GM18517 (cell line): Measurements from ENCODE around the gene GPC3.

Experiments
- ATAC-seq: cut with Tn5 transposase; IDR thresholded peaks from one replicate; pipeline ENCODE4 v1.9.1; 2021; ENCODE audit warnings: mild to moderate bottlenecking, moderate library complexity; ENCODE audit not compliant: unreplicated experiment

Gene GPC3

GRCh38 chrX:133579631-133580030, 405.8 kb downstream of the GPC3 start:
- ATAC-seq = no peak

DNA sequence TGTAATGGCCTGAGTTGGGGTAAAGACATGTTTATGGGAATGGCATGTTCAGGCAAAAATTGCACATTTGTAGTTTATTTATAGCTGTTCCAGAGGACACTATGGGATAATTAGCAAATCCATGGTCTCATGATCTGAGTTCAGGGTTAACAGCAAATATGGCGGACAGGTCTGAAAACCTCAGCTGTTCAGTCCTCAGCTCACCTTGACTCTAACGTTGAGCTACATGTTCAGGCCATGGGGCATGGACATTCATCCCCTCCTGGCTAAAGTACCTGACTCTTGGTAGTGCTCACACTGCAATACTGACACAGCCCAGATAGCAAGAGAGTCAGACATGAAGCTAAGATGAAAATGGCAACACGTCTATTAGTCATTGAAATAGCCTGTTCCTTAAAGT, 408.5 kb downstream of the GPC3 start:
- ATAC-seq = no peak

GRCh38 chrX:133575501-133576136, 409.8 kb downstream of the GPC3 start:
- ATAC-seq = no peak

DNA sequence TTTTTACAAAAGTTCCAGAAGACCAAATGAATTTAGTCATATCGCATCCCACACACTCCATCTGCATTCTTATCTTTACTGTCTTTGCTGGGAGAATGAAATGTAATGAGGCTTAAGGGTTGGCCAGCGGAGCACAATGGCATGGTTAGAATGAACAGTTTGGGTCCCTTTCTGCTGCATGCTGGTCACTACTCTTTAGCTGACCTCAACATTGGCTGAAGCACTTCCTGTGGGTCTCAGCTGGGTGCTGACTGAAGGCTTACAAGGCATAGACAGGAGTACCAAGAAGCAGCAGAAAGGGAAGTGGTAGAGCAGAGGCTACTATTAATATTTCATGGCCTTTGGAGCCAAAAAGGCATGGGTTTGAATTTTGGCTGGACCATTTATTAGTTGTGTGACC, 410.7 kb downstream of the GPC3 start:
- ATAC-seq = no peak

DNA sequence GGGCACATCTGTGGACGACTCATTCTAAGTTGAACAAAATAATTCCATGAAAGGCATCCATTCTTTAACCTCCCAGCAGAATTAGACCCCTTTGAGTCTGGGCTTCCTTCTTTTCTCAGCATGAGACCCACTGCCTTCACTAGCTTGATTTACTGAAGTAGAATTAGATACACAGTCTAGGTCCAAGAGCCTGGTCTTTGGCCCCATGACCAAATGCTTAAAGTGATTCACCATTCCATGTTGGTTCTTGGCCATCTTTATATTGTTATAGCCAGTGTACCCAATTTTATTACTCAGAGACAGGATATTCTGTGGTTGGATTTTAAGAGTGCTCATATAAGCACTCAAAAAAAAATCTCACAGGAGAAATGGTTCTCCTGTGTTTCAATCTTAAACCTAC, 414.8 kb downstream of the GPC3 start:
- ATAC-seq = no peak

DNA sequence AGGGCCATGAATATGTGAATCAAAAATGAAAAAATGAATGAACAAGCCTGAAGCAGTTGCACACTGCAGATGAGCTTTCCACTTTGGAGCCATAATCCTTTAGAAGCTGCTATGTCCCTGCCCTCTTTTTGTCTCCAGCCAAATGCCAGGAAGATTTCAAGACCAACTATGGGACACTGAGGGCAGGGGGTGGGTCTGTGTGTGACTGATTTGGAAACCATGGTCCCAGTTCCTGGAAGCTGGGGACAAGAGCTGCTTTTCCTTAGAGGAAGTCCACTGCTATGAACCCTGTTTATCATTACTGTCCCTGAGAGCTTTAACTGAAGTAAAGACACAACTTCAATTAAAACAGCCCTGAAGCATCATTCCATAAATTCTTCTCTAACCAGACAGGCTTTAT, 416.2 kb downstream of the GPC3 start:
- no peak for ATAC-seq

DNA sequence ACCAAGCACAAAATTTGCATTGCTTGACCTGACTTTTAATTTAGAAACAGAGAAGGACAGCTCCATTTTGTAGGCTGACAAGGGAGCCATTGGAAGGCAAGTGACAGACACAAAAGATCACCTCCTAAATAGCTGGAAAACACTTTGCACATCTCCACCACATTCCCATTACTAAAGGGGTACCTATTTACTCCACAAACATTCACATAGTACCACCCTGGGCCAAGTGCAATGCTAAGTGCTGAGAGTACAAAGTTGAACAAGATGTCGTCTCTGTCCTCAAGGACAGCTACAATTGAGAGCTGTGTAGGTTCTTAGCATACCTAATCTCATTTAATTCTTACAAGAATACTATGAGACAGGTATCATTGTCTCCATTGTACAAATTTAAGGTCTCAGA, 417.3 kb downstream of the GPC3 start:
- ATAC-seq = no peak

- no peak for ATAC-seq
Measured at GRCh38 chrX:133566876-133567275, 418.5 kb downstream of the GPC3 start.

- ATAC-seq = no peak
Measured at GRCh38 chrX:133563705-133564104, 421.7 kb downstream of the GPC3 start.

- ATAC-seq = no peak
Measured at GRCh38 chrX:133561251-133561650, 424.1 kb downstream of the GPC3 start.

DNA sequence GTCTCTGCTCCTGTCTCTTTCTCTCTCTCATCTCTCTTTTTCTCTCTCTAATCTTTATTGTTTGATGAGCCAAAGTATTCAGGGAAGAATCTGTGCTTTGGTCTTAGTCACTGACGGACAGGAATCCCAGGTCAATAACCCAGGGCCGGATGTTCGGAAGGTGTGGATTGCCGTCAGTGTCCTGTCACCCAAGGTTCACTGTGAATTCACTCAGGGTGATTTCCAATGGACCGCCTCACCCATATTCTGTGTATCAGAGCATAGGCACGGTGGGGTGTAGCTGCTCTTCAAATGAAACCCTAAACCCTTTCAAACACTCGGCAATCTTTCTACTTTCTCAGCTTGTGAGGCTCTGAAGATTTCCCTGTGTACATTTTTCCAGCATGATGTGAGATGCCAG, 425.5 kb downstream of the GPC3 start:
- ATAC-seq = no peak

DNA sequence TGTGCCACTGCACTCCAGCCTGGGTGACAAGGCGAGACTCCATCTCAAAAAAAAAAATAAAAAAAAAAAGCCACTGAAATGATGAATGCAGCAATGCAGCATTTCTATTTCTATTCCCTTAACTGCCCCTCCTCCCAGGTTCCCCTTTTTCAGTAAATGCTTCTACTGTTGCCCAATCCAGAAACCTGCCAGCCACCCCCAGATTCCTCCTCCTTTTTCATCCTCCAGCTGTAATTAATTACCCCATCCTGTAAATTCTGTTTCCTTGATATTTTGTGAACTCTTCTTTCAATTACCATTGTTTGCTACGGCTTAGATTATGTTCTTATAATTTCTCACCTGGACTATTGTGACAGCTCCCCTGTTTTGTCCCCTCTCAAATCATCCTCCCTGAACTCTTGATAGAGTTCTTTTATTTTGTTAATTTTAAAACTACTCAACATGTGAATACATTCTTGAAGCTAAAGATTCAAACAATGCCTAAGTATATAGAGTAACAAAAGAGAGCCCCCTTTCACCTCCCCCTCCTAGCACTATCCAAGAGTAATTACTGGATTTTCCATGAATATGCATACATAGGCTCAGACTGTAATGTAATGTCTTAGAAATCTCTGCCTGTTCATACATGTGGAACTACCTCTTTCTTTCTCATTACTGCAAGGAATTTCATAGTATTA, 429.5 kb downstream of the GPC3 start:
- no peak for ATAC-seq

- ATAC-seq = no peak
Measured at GRCh38 chrX:133550665-133551485, 434.5 kb downstream of the GPC3 start.

GRCh38 chrX:133549295-133549933, 436.0 kb downstream of the GPC3 start:
- ATAC-seq = no peak

GRCh38 chrX:133546441-133546840, 439.0 kb downstream of the GPC3 start:
- no peak for ATAC-seq

GRCh38 chrX:133544778-133545177, 440.6 kb downstream of the GPC3 start:
- no peak for ATAC-seq

GRCh38 chrX:133544115-133544514, 441.3 kb downstream of the GPC3 start:
- no peak for ATAC-seq

DNA sequence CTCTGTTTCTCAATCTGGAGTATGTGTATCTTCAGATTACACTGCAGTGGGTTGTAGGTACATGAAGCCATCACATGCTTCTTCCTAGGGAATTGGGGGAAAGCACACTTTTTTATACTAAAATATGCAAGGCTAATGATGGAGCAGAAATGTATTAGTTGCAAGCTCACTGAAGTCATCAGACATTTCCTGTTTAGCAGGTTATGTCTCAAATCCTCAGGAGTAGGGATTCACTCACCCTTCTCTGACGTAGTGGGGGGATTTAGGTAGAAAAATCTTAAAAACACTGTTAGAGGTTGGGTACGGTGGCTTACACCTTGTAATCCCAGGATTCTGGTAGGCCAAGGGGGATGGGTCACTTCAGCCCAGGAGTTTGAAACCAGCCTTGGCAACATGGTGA, 441.7 kb downstream of the GPC3 start:
- ATAC-seq = no peak

GRCh38 chrX:133542476-133542875, 442.9 kb downstream of the GPC3 start:
- no peak for ATAC-seq

- ATAC-seq = no peak
Measured at GRCh38 chrX:133541021-133541420, 444.4 kb downstream of the GPC3 start.

DNA sequence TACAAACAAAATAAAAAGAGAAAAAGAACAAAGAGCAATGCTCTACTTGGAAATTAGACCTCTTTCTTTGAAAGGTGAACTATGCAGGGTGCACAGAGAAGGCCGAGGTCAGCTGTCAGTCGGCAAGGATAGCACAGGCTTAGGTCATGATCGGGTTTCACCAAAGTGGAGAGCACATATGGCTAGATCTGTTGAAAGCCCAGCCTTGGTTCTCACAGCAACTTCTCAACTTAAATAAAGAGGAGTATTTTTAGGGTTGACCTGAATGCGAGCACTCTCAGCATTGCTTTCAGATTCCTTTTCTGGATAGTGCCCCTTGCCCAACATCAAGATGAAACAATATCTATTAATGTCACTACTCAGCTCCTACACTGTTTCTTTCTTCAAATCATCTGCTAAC, 447.2 kb downstream of the GPC3 start:
- no peak for ATAC-seq

GRCh38 chrX:133537142-133537541, 448.3 kb downstream of the GPC3 start:
- ATAC-seq = no peak
